Pulmonary artery endothelial cell (primary cell): Measurements from ENCODE around the gene SST. TPM values are rescaled to one million over a fixed set of nuclear protein-coding genes. Genes with fewer than 3 reads are reported as not detected.

ENCODE experiments used
- DNase-seq: peaks from one replicate; pipeline ENCODE4 v3.0.0-alpha.2; 2011; ENCODE audit warnings: low read depth, low spot score
- total RNA-seq: library from RNA; depleted of rRNA; stranded (reverse); fragments of >200 nt; gene quantifications from 2 replicates; pipeline ENCODE4 v1.2.3, GENCODE V29; 2014

SST gene
- total RNA-seq, 1 donor from 2014 or later = not detected

DNA sequence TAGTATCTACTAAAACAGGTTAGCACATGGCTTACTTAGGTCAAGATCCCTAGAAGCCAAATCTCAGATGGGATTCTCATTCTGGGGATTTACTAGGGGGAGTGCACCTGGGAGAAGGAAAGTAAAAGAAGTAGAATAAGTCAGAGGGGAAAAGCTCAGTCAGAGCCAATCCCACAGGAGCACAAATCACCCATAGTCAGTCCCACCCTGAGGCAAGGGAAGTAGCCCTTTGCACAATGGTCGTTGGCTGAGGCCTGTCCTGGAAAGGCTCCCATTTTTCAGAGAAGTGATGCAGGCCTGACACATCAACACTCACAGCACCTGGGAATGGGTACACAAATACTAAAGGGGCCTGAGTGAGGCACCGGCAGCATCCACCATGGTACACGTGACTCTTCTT lies 39.8 kb downstream of the SST start:
- no peak for DNase-seq

DNA sequence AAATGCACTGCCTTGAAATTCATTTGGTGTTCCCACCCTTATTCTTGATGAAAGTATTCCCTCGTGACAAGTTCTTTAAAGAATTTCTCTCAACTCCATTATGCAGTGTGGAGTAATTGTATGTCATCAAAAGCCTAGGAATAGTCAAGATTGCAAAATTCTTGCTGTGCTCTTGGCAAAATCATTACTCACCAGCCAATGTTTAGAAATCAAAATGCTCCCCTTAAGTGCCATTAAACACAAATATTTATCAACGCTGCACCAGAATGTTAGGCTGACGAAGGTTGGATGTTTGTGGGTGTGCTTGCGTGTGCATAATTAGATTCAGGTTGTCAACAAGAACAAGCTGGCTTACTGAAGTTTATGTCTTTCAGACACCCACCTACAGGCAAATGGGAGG lies 40.5 kb downstream of the SST start:
- no peak for DNase-seq

DNA sequence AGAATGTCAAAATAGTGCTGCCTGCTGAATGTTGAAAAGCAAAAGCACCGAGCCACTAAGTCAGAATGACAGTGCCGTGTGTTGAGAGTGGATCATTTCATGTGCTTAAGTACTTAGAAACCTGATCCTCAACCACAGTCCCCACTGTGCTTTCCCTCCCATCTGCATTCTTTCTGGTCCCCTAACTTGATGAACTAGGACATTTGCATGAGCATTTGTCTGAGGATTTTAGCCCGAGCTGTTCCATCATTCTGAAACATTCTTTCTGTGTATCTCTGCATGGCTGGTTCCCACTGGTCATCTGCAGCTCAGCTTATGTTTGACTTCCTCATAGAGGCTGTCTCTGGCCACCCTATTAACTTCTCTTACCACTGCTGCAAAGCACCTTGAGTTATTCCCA lies 42.0 kb downstream of the SST start:
- no peak for DNase-seq

DNA sequence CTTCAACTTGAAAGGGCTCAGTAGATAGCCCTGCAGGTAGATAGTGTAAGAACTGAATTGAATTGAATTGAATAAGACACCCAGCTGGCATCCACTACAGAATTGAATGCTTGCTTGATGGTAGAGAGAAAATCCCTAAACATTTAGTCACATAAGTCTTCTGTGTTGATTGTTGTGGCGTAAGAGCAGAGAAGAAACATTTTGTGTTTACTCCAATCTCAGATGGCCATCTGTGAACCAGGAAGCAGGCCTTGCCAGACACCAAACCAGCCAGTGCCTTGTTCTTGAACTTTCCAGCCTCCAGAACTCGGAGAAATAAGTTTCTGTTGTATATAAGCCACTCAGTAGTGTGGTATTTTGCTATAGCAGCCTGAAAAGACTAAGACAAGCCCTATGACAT lies 43.6 kb downstream of the SST start:
- DNase-seq = no peak

DNA sequence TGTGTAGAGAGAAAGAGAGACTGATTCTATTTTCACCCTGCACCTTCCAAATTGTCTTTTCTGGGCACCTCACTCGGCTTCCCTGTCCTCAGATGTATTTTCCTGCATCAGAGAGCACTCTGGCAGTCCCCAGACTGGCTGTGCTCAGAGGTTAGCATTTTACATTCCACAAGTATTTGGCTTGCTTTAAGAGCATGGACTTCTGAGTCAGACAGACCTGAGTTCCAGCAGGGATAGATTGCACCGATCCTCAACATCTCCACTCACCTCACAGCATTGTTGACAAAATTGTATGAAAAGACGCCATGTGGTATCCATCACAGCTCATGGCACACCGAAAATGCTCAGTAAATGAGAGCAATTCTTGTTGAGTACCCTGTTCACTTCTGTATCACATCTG lies 45.6 kb downstream of the SST start:
- DNase-seq = no peak

DNA sequence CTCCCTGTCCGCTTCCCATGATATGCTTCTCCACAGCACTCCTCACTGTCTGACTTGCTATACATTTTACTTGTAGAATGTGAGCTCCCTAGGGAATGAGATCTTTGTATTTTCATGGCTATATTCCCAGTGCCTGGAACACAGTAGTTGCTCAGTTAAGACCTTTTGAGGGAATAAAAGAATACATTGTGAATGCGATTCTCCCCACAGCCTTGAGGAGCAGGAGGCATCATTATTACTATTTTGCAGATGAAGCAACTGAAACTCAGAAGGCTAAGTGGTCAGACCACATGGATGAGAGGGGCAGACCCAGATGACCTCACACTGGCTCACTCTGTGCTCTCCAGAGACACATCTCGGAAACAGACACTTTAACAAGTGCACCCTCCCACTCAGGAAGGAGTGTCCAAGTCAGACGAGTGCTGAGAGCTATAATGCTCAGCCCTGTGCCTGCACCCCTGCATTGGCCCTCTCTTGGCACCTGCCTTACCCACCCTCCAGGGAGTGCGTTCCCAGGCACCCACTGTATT lies 46.8 kb downstream of the SST start:
- DNase-seq = no peak

DNA sequence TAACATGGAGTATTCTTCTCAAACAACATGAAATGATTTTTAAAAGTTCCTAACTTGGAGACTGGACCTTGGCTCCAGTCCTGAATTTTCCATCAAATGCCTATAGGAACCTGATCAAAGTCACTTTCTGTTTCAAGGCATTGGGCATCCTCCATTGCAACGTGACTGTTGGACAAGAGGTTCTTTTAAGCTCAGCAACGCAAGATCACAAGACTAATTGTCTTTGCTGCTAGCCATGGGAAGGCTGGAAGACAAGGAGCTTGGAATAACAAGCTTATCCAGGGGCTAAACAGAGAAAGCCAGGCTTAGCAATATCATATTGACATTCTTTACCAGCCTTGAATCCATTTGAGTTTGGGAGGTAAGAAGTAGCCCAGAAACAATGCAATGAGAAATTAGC lies 48.3 kb downstream of the SST start:
- DNase-seq = no peak

DNA sequence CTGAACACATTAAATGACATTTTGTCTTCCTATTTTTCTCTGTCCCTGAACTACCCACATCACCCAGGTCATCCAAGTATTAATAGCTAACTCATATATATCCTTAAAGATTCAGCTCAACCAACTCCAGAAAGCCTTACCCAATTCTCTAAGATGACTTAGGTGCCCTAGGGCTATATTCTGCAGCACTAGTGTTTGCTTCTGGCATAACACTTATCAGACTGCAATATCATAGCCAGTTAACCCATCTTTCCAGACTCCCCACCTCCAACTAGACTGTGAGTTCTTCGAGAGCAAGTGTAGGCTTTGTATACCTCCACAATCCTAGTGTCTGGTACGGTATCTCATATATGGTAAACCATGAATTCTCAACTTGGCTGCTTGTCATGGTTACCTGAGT lies 50.7 kb downstream of the SST start:
- no peak for DNase-seq

Other genes starting within 250 kb of the SST start
- 0.07 TPM in 1 of 2 replicates, not detected in the other for gene RTP2, start 32.2 kb upstream of the SST start, total RNA-seq
- 5.1 and 10.4 TPM in 2 replicates for gene BCL6, start 75.1 kb upstream of the SST start, total RNA-seq